OCI-LY1 (cell line): ENCODE results near the gene SRD5A1.

ENCODE experiments used
- H2AFZ ChIP-seq: fragments of 200-600 bp; sonication (generic), shearing (Covaris generic); 2 replicates; pipeline ENCODE4 v1.6.0; 2014; ENCODE audit warnings: antibody characterized with exemption, mild to moderate bottlenecking, low read length
- H3F3A ChIP-seq: fragments of 200-600 bp; sonication (generic), shearing (Covaris generic); 2 replicates; pipeline ENCODE4 v1.6.0; 2014; ENCODE audit warnings: mild to moderate bottlenecking, antibody characterized with exemption, low read length, moderate library complexity; ENCODE audit not compliant: insufficient read depth
- H3K27ac ChIP-seq: fragments of 200-600 bp; sonication (generic); 2 replicates; pipeline ENCODE4 v1.5.1; 2014; ENCODE audit warnings: low read length, mixed run types, mild to moderate bottlenecking, low read depth; ENCODE audit not compliant: poor library complexity, severe bottlenecking
- H3K27me3 ChIP-seq: fragments of 200-600 bp; sonication (generic); 2 replicates; pipeline ENCODE4 v1.6.0; 2014; ENCODE audit warnings: antibody characterized with exemption, mild to moderate bottlenecking, low read length, moderate library complexity; ENCODE audit not compliant: insufficient read depth
- H3K36me3 ChIP-seq: fragments of 200-600 bp; sonication (generic); 2 replicates; pipeline ENCODE4 v1.6.1; 2014; ENCODE audit warnings: mild to moderate bottlenecking, antibody characterized with exemption, low read length, moderate library complexity, mixed read lengths; ENCODE audit not compliant: insufficient read depth
- H3K4me1 ChIP-seq: fragments of 200-600 bp; sonication (generic); 2 replicates; pipeline ENCODE4 v1.5.1; 2014; ENCODE audit warnings: mild to moderate bottlenecking, low read length, moderate library complexity; ENCODE audit not compliant: insufficient read depth, severe bottlenecking
- H3K4me2 ChIP-seq: fragments of 200-600 bp; sonication (generic), shearing (Covaris generic); 2 replicates; pipeline ENCODE4 v1.6.1; 2014; ENCODE audit warnings: low read length
- H3K4me3 ChIP-seq: fragments of 200-600 bp; sonication (generic); 2 replicates; pipeline ENCODE4 v1.5.1; 2014; ENCODE audit warnings: low read length, low read depth, mild to moderate bottlenecking, mixed read lengths; ENCODE audit not compliant: poor library complexity, severe bottlenecking
- H3K79me2 ChIP-seq: fragments of 200-600 bp; shearing (Covaris generic); 2 replicates; pipeline ENCODE4 v1.6.1; 2016; ENCODE audit warnings: mixed run types, low read length, mixed read lengths; ENCODE audit not compliant: insufficient read depth
- H3K9ac ChIP-seq: fragments of 200-600 bp; sonication (generic), shearing (Covaris generic); 2 replicates; pipeline ENCODE4 v1.6.1; 2014; ENCODE audit warnings: mild to moderate bottlenecking, low read length, mixed read lengths
- H3K9me2 ChIP-seq: fragments of 200-600 bp; sonication (generic), shearing (Covaris generic); 2 replicates; pipeline ENCODE4 v1.6.1; 2014; ENCODE audit warnings: low read depth, mild to moderate bottlenecking, low read length, mixed read lengths
- H3K9me3 ChIP-seq: fragments of 200-600 bp; shearing (Covaris generic); 2 replicates; pipeline ENCODE4 v1.6.1; 2014; ENCODE audit warnings: low read length, mixed read lengths
- H4K20me1 ChIP-seq: fragments of 200-600 bp; sonication (generic), shearing (Covaris generic); 2 replicates; pipeline ENCODE4 v1.6.0; 2016; ENCODE audit warnings: mild to moderate bottlenecking, low read length; ENCODE audit not compliant: insufficient read depth
- CTCF ChIP-seq: fragments of 200-600 bp; sonication (generic), shearing (Covaris generic); IDR thresholded peaks from 2 replicates; pipeline ENCODE4 v1.5.1; 2017; ENCODE audit warnings: mild to moderate bottlenecking, antibody characterized with exemption, low read length, moderate library complexity, mixed read lengths
- EZH2 ChIP-seq: fragments of 200-600 bp; sonication (generic), shearing (Covaris generic); IDR thresholded peaks from 2 replicates; pipeline ENCODE4 v1.8.0; 2017; ENCODE audit warnings: borderline replicate concordance, mixed run types, mild to moderate bottlenecking, antibody characterized with exemption, low read length, moderate library complexity, mixed read lengths

The SRD5A1 gene

GRCh38 chr5:6719417-6719816 lies 86.2 kb downstream of the SRD5A1 start:
- H3K9ac ChIP-seq: no peak overlapping the region
- TF ChIP-seq CTCF (no peak), EZH2 (no peak)
- H3K36me3 ChIP-seq: peaks cover 52% of the 10 kb centered on the region
- H3K9me2 ChIP-seq: no peaks in the 10 kb centered on the region
- no peak overlapping the region for H3K4me3 ChIP-seq
- H3K9me3 ChIP-seq: no peaks in the 10 kb centered on the region
- no peak overlapping the region for H3K27ac ChIP-seq
- peaks cover 73% of the 10 kb centered on the region for H3K79me2 ChIP-seq
- no peaks in the 10 kb centered on the region for H3F3A ChIP-seq
- peak overlapping the region; percentile 27; the same call in 1 of the 2 replicates for H3K4me2 ChIP-seq
- no peaks in the 10 kb centered on the region for H3K27me3 ChIP-seq
- peaks cover 96% of the 10 kb centered on the region for H3K4me1 ChIP-seq
- no peaks in the 10 kb centered on the region; the same call in 1 of the 2 replicates for H4K20me1 ChIP-seq
- H2AFZ ChIP-seq: no peak overlapping the region

- H3K9me2 ChIP-seq: no peaks in the 10 kb centered on the region
- no peak overlapping the region for H2AFZ ChIP-seq
- no peak overlapping the region for H3K4me3 ChIP-seq
- H3K36me3 ChIP-seq: peaks cover 54% of the 10 kb centered on the region
- no peaks in the 10 kb centered on the region for H3K9me3 ChIP-seq
- peaks cover 69% of the 10 kb centered on the region for H3K79me2 ChIP-seq
- H3K27ac ChIP-seq: no peak overlapping the region
- no peak for TF ChIP-seq EZH2
- no peak for TF ChIP-seq CTCF
- H3K9ac ChIP-seq: no peak overlapping the region
- H3K4me1 ChIP-seq: peaks cover 96% of the 10 kb centered on the region
- no peaks in the 10 kb centered on the region for H3K27me3 ChIP-seq
- no peaks in the 10 kb centered on the region for H3F3A ChIP-seq
- H3K4me2 ChIP-seq: peak overlapping the region; percentile 27; the same call in 1 of the 2 replicates
- H4K20me1 ChIP-seq: no peaks in the 10 kb centered on the region; the same call in 1 of the 2 replicates
Observed at GRCh38 chr5:6719896-6720560, 86.8 kb downstream of the SRD5A1 start.

- Histone ChIP-seq H3K4me3 (no peak overlapping the region), H3K9me2 (no peaks in the 10 kb centered on the region), H4K20me1 (no peaks in the 10 kb centered on the region; the same call in 1 of the 2 replicates), H3K79me2 (peaks cover 67% of the 10 kb centered on the region), H3F3A (no peaks in the 10 kb centered on the region), H3K9me3 (no peaks in the 10 kb centered on the region), H3K27ac (no peak overlapping the region), H2AFZ (no peak overlapping the region), H3K4me1 (peaks cover 95% of the 10 kb centered on the region), H3K27me3 (no peaks in the 10 kb centered on the region), H3K36me3 (peaks cover 52% of the 10 kb centered on the region), H3K9ac (no peak overlapping the region), H3K4me2 (peak overlapping the region; percentile 65; the same call in 1 of the 2 replicates)
- TF ChIP-seq EZH2 (no peak), CTCF (no peak)
Observed at GRCh38 chr5:6720561-6720921, 87.3 kb downstream of the SRD5A1 start.
